ENCODE measurements around the gene SPEF2. TPM values are rescaled to one million over a fixed set of nuclear protein-coding genes. Genes with fewer than 3 reads are reported as not detected.

The SPEF2 gene
- total RNA-seq, 1 experiment from 2014 or later, result 8.0 TPM

DNA sequence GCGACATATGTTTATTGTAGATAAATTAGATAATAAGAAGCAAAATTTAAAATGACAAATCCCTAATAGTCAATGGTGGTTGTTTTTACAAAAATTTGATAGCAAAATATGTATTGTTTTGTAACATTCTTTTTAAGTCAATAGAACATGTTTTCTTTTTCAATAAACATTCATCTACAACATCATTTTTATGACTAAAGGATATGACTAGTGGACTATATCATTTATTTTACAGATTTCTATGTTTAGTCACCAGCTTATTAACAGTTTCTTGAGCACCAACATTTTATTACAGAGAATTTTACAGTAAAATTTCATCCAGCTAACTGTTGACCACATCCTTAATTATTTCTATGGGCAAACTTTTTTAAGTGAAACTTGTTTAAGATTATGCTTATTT is 124.3 kb downstream of the SPEF2 start:
- CTCF ChIA-PET, result no interaction called here
- no peaks in the 10 kb centered on the region for H3K4me1 Mint-ChIP-seq (ENCODE audit: low read depth, unreplicated experiment)

GRCh38 chr5:35743644-35744043 is 126.0 kb downstream of the SPEF2 start:
- intact Hi-C loops (cut with micrococcal nuclease; ENCODE audit: unreplicated experiment), result no loop called here

More for the DNA sequence above, 124.3 kb downstream of the SPEF2 start:
- TF ChIP-seq, protein P1, sequence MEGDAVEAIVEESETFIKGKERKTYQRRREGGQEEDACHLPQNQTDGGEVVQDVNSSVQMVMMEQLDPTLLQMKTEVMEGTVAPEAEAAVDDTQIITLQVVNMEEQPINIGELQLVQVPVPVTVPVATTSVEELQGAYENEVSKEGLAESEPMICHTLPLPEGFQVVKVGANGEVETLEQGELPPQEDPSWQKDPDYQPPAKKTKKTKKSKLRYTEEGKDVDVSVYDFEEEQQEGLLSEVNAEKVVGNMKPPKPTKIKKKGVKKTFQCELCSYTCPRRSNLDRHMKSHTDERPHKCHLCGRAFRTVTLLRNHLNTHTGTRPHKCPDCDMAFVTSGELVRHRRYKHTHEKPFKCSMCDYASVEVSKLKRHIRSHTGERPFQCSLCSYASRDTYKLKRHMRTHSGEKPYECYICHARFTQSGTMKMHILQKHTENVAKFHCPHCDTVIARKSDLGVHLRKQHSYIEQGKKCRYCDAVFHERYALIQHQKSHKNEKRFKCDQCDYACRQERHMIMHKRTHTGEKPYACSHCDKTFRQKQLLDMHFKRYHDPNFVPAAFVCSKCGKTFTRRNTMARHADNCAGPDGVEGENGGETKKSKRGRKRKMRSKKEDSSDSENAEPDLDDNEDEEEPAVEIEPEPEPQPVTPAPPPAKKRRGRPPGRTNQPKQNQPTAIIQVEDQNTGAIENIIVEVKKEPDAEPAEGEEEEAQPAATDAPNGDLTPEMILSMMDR (IDR thresholded peaks at IDR 0.05; ENCODE audit: unreplicated experiment), result no peak
- intact Hi-C loops (cut with micrococcal nuclease; ENCODE audit: unreplicated experiment), result no loop called here
- no TSS peak for BruUV-seq (replicated peaks)
- H3K9me3 Mint-ChIP-seq (ENCODE audit: low read depth, unreplicated experiment), result peaks cover 9% of the 10 kb centered on the region
- no peaks in the 10 kb centered on the region for H3K27me3 Mint-ChIP-seq (ENCODE audit: unreplicated experiment)
- no peak overlapping the region for H3K27ac Mint-ChIP-seq (ENCODE audit: unreplicated experiment)
- H3K4me3 Mint-ChIP-seq (ENCODE audit: low read depth, unreplicated experiment), result no peak overlapping the region
- H3K36me3 Mint-ChIP-seq (ENCODE audit: insufficient read depth, unreplicated experiment), result no peaks in the 10 kb centered on the region
- DNase-seq, result no peak

DNA sequence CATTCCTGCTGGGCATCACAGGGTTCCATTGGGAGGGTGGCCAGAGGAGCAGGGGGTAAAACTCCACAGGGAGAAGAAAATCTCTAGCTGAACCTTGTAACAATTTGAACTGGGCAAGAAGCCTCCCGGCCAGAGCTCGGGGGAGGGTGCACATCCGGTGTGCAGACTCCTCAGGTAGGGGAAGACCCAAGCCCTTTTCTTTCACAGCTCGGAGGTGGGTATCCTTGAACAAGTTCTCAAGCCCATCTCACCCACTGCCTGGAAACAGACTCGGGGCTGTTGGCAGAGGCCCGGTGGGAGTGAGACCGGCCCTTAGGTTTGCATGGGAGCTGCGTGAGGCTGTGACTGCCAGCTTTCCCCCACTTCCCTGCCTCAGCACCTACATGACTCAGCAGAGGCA is 127.5 kb downstream of the SPEF2 start:
- Mint-ChIP-seq H3K9me3 (ENCODE audit: low read depth, unreplicated experiment) (peaks cover 15% of the 10 kb centered on the region), H3K4me3 (ENCODE audit: low read depth, unreplicated experiment) (no peak overlapping the region), H3K36me3 (ENCODE audit: insufficient read depth, unreplicated experiment) (no peaks in the 10 kb centered on the region), H3K27me3 (ENCODE audit: unreplicated experiment) (no peaks in the 10 kb centered on the region), H3K27ac (ENCODE audit: unreplicated experiment) (no peak overlapping the region), H3K4me1 (ENCODE audit: low read depth, unreplicated experiment) (no peaks in the 10 kb centered on the region)
- TF ChIP-seq, protein P1 (IDR thresholded peaks at IDR 0.05; ENCODE audit: unreplicated experiment), result no peak
- no TSS peak for BruUV-seq (replicated peaks)
- no peak for DNase-seq
- CTCF ChIA-PET, result no interaction called here
- intact Hi-C loops (cut with micrococcal nuclease; ENCODE audit: unreplicated experiment), result no loop called here

More at GRCh38 chr5:35743644-35744043, 126.0 kb downstream of the SPEF2 start:
- no TSS peak for BruUV-seq (replicated peaks)
- Mint-ChIP-seq H3K4me3 (ENCODE audit: low read depth, unreplicated experiment) (no peak overlapping the region), H3K36me3 (ENCODE audit: insufficient read depth, unreplicated experiment) (no peaks in the 10 kb centered on the region), H3K27ac (ENCODE audit: unreplicated experiment) (no peak overlapping the region), H3K27me3 (ENCODE audit: unreplicated experiment) (no peaks in the 10 kb centered on the region), H3K4me1 (ENCODE audit: low read depth, unreplicated experiment) (no peaks in the 10 kb centered on the region), H3K9me3 (ENCODE audit: low read depth, unreplicated experiment) (peaks cover 13% of the 10 kb centered on the region)
- CTCF ChIA-PET, result no interaction called here
- TF ChIP-seq, protein P1 (IDR thresholded peaks at IDR 0.05; ENCODE audit: unreplicated experiment), result no peak
- DNase-seq, result no peak

DNA sequence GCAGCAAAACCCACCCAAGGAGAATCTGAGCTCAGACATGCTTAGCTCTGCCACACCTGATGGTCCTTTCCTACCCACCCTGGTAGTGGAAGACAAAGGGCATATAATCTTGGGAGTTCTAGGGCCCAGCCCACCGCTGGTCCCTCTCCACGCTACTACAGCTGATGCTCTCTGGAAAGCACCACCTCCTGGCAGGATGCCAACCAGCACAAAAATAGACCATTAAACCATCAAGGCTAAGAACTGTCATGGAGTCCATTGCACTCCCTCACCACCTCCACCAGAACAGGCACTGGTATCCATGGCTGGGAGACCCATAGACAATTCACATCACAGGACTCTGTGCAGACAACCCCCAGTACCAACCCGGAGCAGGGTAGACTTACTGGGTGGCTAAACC is 128.0 kb downstream of the SPEF2 start:
- Mint-ChIP-seq H3K9me3 (ENCODE audit: low read depth, unreplicated experiment) (peaks cover 15% of the 10 kb centered on the region), H3K4me1 (ENCODE audit: low read depth, unreplicated experiment) (no peaks in the 10 kb centered on the region), H3K4me3 (ENCODE audit: low read depth, unreplicated experiment) (no peak overlapping the region), H3K27me3 (ENCODE audit: unreplicated experiment) (no peaks in the 10 kb centered on the region), H3K36me3 (ENCODE audit: insufficient read depth, unreplicated experiment) (no peaks in the 10 kb centered on the region), H3K27ac (ENCODE audit: unreplicated experiment) (no peak overlapping the region)
- TF ChIP-seq, protein P1 (IDR thresholded peaks at IDR 0.05; ENCODE audit: unreplicated experiment), result no peak
- no TSS peak for BruUV-seq (replicated peaks)
- CTCF ChIA-PET, result no interaction called here
- intact Hi-C loops (cut with micrococcal nuclease; ENCODE audit: unreplicated experiment), result no loop called here
- no peak for DNase-seq

All from Calu3 (cell line).